HG03520 (cell line): ENCODE data around the gene ARHGAP10.

Experiments used
- ATAC-seq: cut with Tn5 transposase; IDR thresholded peaks from one replicate; pipeline ENCODE4 v1.9.1; 2021; ENCODE audit warnings: mild to moderate bottlenecking, moderate library complexity; ENCODE audit not compliant: unreplicated experiment

The ARHGAP10 gene

DNA sequence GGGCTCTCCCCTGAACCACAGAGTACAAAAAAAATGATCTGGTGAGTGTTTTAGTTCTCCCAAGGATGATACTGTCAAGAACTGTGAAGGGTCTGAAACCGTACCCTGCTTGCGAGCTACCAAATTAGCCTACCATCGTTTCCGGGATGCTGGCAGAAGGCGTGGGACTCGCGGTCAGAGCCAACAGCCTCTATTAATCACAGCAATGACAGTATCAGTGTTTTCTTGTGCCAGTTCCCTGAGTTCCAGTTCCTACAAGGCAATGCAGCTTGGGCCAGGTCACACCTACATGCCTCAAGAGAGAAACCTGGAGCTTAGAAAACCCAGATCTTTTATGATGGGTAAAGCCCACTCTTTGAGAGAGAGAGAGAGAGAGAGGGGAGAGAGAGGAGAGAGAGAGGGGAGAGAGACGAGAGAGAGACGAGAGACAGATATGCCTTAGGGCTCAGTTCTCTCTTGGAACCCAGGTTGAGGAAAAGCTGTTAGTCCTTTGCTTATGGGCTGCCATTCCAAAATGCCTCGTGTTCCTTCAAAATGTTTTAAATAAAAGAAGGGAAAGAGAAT is 327.8 kb downstream of the ARHGAP10 start:
- no peak for ATAC-seq

DNA sequence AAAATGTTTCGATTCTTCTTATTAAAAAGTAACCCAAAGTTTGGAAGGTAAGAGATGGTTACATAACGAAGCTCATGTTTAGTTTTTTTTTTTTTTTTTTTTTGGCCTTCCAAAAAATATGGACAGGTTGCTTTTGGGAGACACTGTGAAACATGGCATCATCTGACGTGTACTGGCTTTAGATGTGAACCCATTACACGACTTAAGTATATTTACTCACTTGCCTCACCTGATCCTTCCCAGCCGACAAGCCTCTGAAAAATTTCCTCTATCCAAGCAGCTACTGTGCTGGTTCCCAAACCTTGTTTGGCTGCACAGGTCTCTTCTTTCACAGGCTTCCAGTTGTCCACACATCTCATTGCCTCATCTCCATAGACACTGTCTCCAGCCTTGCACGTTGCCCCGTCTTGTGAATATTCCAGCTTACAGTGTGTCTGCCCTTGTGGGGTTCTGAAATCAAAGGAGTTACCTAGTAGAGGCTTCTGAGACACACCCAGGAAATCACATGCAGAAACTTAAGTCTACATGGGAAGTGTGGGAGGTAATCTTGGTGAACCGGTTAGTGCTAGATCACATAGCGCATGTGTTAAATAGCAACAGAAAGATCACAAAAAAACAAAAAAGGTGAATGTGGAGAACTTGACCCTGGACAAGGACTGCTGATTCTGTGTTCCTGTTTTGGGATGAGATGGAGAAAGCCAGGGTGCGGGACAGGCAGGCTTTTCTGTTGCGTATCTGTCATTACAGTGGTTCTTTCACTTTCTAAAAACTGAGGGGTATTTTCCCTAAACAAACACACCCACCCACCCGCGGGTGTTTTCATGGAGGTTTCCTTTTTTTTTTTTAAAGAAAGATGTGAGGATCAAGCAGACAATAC is 328.6 kb downstream of the ARHGAP10 start:
- ATAC-seq = no peak

GRCh38 chr4:148061141-148061481 is 329.2 kb downstream of the ARHGAP10 start:
- no peak for ATAC-seq

GRCh38 chr4:148061795-148062194 is 329.9 kb downstream of the ARHGAP10 start:
- no peak for ATAC-seq

DNA sequence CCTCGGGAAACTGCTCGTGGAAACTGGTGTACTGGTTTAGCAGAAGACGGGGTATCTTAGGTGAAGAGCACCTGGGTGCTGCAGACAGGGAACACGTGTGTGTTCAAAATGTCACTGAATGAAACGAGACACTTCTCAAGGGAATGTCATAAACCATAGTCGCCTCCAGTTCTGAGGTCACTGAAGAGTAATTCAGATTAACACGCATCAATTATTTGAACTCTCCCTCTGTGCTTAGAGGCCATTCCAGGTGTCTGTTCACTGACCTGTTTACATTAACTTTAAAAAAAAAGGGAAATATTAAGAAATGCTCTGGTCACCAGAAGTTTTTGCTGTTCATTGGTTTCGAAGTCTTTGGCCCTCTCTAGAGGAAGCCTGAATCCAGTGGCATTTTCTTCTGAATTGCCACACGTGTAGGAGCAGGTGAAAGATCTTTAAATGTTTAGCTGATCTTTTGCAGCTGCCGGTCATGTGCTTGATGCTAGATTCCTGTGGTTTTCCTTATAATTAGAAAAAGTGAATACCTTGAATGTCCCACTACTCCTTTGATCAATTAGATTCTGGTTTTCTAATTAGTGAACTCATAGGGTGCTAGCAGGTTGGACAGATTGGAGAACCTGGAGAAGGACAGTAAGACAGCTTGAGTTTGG is 330.5 kb downstream of the ARHGAP10 start:
- ATAC-seq = no peak

DNA sequence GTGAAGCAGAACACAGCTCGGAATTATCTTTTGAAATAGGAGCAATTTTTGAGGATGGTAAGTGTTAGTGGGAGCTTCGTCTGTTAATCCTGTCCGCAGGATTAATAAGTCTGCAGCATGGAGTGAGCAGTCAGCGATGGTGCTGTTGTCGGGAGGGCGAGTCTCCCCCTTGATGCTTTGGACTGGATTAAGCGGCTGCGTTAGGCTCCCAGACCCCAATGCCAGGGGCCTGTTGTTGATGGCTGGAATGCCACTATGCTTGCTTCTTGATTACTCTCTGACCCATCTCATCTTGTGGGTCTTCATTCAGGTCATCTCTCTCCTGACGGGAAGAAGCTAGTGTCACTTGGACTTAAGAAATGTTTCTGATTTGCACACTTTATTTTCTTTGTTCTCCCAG is 332.6 kb downstream of the ARHGAP10 start:
- ATAC-seq = no peak

DNA sequence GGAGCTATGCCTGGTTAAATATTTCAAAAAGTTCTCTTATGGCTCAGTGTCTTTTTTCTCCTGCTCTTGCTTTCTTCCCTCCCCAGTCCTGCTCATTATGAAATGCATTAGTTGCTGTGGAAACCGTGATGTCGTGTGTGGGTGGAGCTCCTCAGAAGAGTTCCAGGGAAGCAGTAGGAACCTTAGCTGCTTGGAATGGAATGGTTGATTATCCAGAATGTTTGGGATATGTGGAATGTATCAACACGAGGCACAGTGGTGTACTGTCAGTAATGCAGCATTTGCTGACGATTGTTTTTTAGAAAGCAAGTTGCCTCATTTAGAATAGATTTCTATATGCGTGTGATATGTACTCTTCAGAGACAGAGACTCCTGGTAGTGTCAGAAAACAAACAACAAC is 333.2 kb downstream of the ARHGAP10 start:
- ATAC-seq = no peak

DNA sequence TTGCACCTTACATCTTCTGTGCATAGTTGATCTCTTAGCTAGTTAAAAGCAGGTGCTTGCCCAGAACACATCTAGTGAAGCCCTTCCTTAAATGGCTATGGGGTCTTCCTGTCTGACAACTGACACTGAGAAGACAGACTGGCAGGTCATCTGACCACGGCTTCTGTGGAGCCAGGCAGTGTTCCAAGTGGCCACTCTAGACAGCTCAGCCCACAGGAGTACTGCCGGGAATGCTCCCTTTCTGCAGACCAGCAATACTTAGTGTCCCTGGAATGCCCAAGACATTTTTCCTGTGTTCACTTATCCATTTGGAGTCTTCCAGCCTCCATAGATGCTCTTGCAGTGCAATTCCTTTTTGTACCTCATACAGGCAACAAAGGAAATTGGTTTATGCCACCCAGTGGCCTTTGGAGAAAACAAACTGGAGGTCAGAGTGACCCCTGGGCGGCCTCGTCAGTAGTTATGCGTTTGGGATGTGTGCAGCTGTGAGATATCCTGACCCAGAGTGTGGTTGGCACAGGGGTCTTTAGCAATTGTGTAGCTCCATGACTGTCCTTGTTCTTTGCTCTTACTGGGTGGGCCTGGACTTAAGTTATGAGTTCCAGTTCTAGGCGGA is 335.5 kb downstream of the ARHGAP10 start:
- no peak for ATAC-seq

GRCh38 chr4:148068065-148068911 is 336.4 kb downstream of the ARHGAP10 start:
- no peak for ATAC-seq

GRCh38 chr4:148069086-148069894 is 337.4 kb downstream of the ARHGAP10 start:
- no peak for ATAC-seq

GRCh38 chr4:148069895-148070178 is 337.9 kb downstream of the ARHGAP10 start:
- ATAC-seq = no peak

- no peak for ATAC-seq
Measured at GRCh38 chr4:148071009-148071408, 339.1 kb downstream of the ARHGAP10 start.

GRCh38 chr4:148072789-148073188 is 340.9 kb downstream of the ARHGAP10 start:
- ATAC-seq = no peak

GRCh38 chr4:148073349-148073748 is 341.5 kb downstream of the ARHGAP10 start:
- ATAC-seq = no peak

DNA sequence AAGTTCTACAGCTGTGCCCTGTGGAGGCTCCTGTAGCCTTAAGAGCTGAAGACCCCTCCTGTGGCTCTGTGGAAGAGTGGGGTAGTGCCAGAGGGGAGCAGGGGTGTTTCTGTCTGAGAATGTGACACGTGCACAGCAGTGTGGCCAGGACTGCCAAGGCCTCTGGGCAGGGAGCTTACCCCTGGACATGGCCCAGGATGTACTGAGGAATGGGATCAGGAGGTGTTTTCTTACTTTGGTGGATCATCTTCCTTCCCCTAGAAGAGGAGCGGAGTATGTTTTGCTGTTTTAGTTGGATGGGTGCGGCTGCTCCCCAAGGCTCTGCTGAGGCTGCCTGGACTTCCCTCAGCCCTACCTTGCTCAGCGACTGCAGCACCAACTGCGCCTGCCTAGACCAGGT is 342.6 kb downstream of the ARHGAP10 start:
- no peak for ATAC-seq

GRCh38 chr4:148075438-148075837 is 343.6 kb downstream of the ARHGAP10 start:
- no peak for ATAC-seq

- no peak for ATAC-seq
Measured at GRCh38 chr4:148076964-148077363, 345.1 kb downstream of the ARHGAP10 start.

GRCh38 chr4:148077581-148077980 is 345.7 kb downstream of the ARHGAP10 start:
- no peak for ATAC-seq

- ATAC-seq = no peak
Measured at GRCh38 chr4:148078061-148078460, 346.2 kb downstream of the ARHGAP10 start.

DNA sequence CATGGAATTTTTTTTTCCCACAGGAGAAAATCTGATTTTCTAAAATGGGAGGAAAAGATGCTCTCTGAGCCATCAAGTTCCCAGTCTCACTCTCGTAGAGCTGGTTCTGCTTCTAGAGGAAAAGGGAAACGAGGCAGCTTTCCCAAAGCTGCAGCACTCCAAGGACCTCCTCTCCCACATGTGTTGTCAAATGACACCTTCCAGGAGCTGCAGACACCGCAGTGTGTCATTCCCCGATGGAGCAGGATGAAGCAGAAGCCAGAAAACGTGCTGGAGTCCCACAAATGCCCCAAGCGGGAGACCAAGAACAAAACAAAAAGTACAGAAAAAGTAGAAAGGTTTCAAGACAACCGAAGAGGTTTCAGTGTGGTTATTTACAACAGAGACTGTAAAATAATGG is 348.1 kb downstream of the ARHGAP10 start:
- no peak for ATAC-seq
